K562 (cell line): ENCODE data around the gene PSMC4. TPM values are rescaled to one million over a fixed set of nuclear protein-coding genes. Genes with fewer than 3 reads are reported as not detected.

Experiments
- BACH1 ChIP-seq: fragments of 200-800 bp; sonication (Bioruptor generic); IDR thresholded peaks from 2 replicates; pipeline ENCODE4 v1.6.1; 2016; ENCODE audit warnings: missing genetic modification characterization, missing compliant biosample characterization
- BHLHE40 ChIP-seq: IDR thresholded peaks from 2 replicates; pipeline ENCODE4 v1.6.1; 2011; ENCODE audit warnings: low read length, improper control_type of control experiment
- CHD4 ChIP-seq: fragments of 200-600 bp; sonication (generic); IDR thresholded peaks from 3 replicates; pipeline ENCODE4 v1.6.1; 2012; ENCODE audit warnings: low read depth, mild to moderate bottlenecking, mixed read lengths, low read length, inconsistent platforms; ENCODE audit not compliant: insufficient read depth, insufficient replicate concordance, poor library complexity, severe bottlenecking
- EWSR1 ChIP-seq: fragments of 450-650 bp; IDR thresholded peaks from 2 replicates; pipeline ENCODE4 v1.6.1; 2018; ENCODE audit warnings: borderline replicate concordance, mild to moderate bottlenecking, low read depth, moderate library complexity; ENCODE audit not compliant: partially characterized antibody
- GTF2F1 ChIP-seq: IDR thresholded peaks from 2 replicates; pipeline ENCODE4 v1.6.1; 2011; ENCODE audit warnings: low read depth, low read length, improper control_type of control experiment
- HDAC2 ChIP-seq: fragments of 450-650 bp; IDR thresholded peaks from 2 replicates; pipeline ENCODE4 v1.6.1; 2016; ENCODE audit warnings: mild to moderate bottlenecking
- HDAC3 ChIP-seq: fragments of 450-650 bp; IDR thresholded peaks from 2 replicates; pipeline ENCODE4 v1.6.1; 2018; ENCODE audit warnings: borderline replicate concordance, mild to moderate bottlenecking, moderate library complexity; ENCODE audit not compliant: partially characterized antibody
- HNRNPUL1 ChIP-seq: fragments of 200-400 bp; formaldehyde crosslinking; IDR thresholded peaks from 2 replicates; pipeline ENCODE4 v1.6.1; 2017; ENCODE audit warnings: low read length
- RBM22 ChIP-seq: fragments of 200-400 bp; formaldehyde crosslinking; IDR thresholded peaks from 2 replicates; pipeline ENCODE4 v1.6.1; 2018; ENCODE audit warnings: low read length, low read depth; ENCODE audit not compliant: poor library complexity, severe bottlenecking
- SMARCE1 ChIP-seq: fragments of 450-650 bp; IDR thresholded peaks from 2 replicates; pipeline ENCODE4 v1.7.1; 2016; ENCODE audit warnings: mild to moderate bottlenecking
- SRSF7 ChIP-seq: fragments of 200-400 bp; formaldehyde crosslinking; optimal IDR thresholded peaks from 2 replicates; pipeline ENCODE3; 2017; ENCODE audit warnings: mild to moderate bottlenecking, low read depth, low read length
- STAT5B ChIP-seq: fragments of 250-450 bp; sonication (Bioruptor Pico); IDR thresholded peaks from 2 replicates; pipeline ENCODE4 v1.8.0; 2021; ENCODE audit warnings: mild to moderate bottlenecking, inconsistent platforms
- SUPT5H ChIP-seq: fragments of 450-650 bp; IDR thresholded peaks from 2 replicates; pipeline ENCODE4 v1.6.1; 2016
- TFAM ChIP-seq: fragments of 250-450 bp; sonication (Bioruptor Pico); conservative IDR thresholded peaks from 2 replicates; pipeline ENCODE4 v1.5.0; 2021; ENCODE audit warnings: mild to moderate bottlenecking, moderate library complexity
- ZNF3 ChIP-seq: fragments of 250-450 bp; sonication (Bioruptor Pico); IDR thresholded peaks from 2 replicates; pipeline ENCODE4 v1.5.0; 2021; ENCODE audit warnings: mild to moderate bottlenecking, moderate library complexity
- polyA plus RNA-seq, 8 experiments: library from polyadenylated mRNA; depleted of rRNA in 4 of 8; stranded (reverse) in 5 of 8; unstranded in 3 of 8; fragments of >200 nt; fragmentation: Nextera tagmentation in 2 of 8; fragmentation: Illumina TruSeq in 1 of 8; extraction: Ambion mirVana in 2 of 8; extraction: Trizol in 1 of 8; gene quantifications; 2 replicates each; pipeline versions ENCODE4 v1.2.1 to v1.2.3, GENCODE V29; 2011 to 2014; ENCODE audit warnings: inconsistent platforms in 1 of 8, missing spikeins in 1 of 8
- total RNA-seq, 7 experiments: library from RNA; depleted of rRNA in 6 of 7; stranded (reverse); fragments of >200 nt in 6 of 7; fragmentation: Illumina TruSeq in 2 of 7; extraction: Trizol in 2 of 7; gene quantifications; 2 replicates each; pipeline versions ENCODE4 v1.2.1 to v1.2.3, GENCODE V29; 2011 to 2021; ENCODE audit warnings: low replicate concordance in 1 of 7
- TF ChIP-seq, protein P1 (sequence below): sonication (generic); formaldehyde crosslinking; IDR thresholded peaks from 2 replicates; pipeline ENCODE4 v1.8.0; 2023; ENCODE audit warnings: mild to moderate bottlenecking, missing genetic modification reagents
- TF ChIP-seq, protein P2 (sequence below): fragments of 250-450 bp; sonication (Bioruptor Pico); IDR thresholded peaks from 2 replicates; pipeline ENCODE4 v1.8.0; 2022; ENCODE audit warnings: inconsistent platforms, mild to moderate bottlenecking, moderate library complexity, borderline replicate concordance
- TF ChIP-seq, protein P3 (sequence below), 2 experiments: IDR thresholded peaks in 1 of 2; conservative IDR thresholded peaks in 1 of 2; 2 replicates each; pipeline ENCODE4 v1.6.1; 2016; ENCODE audit warnings: low read depth in 2 of 2, mild to moderate bottlenecking in 1 of 2, missing compliant biosample characterization in 1 of 2, missing genetic modification characterization in 1 of 2, moderate library complexity in 1 of 2
- TF ChIP-seq, protein P4 (sequence below): fragments of 450-650 bp; conservative IDR thresholded peaks from 2 replicates; pipeline ENCODE4 v1.6.1; 2016; ENCODE audit warnings: missing genetic modification characterization, low read depth, mild to moderate bottlenecking, missing compliant biosample characterization, moderate library complexity

The PSMC4 gene
- total and polyA plus RNA-seq, 9 of the 15 experiments (the other 6 are each of a cell fraction or from before 2014, with no cell fraction given): 45.9 to 475 (median 142) TPM

DNA sequence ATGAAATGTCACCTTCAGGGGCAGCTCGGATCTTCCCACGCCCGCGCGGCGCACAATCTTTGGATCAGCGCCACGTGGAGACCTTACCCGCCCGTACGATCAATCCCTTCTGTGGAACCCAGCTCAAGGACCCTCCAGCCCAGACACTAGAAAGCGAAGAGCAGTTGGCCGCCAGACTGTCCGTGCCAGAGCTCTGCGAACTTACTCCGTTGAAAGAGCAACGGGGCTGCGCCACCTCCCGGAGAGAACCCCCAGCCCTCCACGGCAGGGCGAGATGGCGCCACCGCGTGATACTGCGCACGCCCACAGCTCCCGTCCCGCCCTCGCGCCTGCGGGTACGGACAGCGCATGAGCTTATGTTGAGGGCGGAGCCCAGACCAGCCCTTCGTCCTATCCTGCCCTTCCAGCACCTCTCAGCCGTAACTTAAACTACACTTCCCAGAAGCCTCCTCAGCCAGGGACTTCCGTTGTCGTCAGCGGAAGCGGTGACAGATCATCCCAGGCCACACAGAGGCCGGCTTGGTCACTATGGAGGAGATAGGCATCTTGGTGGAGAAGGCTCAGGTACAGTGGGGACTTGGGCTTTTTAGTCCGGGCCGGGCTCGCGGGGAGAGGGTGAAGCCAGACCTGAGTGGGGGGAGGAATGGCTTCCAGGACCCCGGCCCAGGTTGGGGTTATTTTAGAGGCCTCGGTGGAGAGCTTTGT, at the start of gene PSMC4 (continued):
- no peak for TF ChIP-seq RBM22
- peak; percentile 11; the same call in 1 of the 2 replicates for TF ChIP-seq HDAC2
- TF ChIP-seq SMARCE1: no peak
- TF ChIP-seq STAT5B (CRISPR knock-in tag): no peak
- no peak for TF ChIP-seq HDAC3
- TF ChIP-seq GTF2F1: no peak
- no peak for TF ChIP-seq EWSR1
- no peak for TF ChIP-seq HNRNPUL1
- TF ChIP-seq BACH1 (tag): no peak
- TF ChIP-seq BHLHE40: no peak; the same call in 1 of the 2 replicates
- peak; percentile 88 for TF ChIP-seq SUPT5H
- TF ChIP-seq, protein P1, sequence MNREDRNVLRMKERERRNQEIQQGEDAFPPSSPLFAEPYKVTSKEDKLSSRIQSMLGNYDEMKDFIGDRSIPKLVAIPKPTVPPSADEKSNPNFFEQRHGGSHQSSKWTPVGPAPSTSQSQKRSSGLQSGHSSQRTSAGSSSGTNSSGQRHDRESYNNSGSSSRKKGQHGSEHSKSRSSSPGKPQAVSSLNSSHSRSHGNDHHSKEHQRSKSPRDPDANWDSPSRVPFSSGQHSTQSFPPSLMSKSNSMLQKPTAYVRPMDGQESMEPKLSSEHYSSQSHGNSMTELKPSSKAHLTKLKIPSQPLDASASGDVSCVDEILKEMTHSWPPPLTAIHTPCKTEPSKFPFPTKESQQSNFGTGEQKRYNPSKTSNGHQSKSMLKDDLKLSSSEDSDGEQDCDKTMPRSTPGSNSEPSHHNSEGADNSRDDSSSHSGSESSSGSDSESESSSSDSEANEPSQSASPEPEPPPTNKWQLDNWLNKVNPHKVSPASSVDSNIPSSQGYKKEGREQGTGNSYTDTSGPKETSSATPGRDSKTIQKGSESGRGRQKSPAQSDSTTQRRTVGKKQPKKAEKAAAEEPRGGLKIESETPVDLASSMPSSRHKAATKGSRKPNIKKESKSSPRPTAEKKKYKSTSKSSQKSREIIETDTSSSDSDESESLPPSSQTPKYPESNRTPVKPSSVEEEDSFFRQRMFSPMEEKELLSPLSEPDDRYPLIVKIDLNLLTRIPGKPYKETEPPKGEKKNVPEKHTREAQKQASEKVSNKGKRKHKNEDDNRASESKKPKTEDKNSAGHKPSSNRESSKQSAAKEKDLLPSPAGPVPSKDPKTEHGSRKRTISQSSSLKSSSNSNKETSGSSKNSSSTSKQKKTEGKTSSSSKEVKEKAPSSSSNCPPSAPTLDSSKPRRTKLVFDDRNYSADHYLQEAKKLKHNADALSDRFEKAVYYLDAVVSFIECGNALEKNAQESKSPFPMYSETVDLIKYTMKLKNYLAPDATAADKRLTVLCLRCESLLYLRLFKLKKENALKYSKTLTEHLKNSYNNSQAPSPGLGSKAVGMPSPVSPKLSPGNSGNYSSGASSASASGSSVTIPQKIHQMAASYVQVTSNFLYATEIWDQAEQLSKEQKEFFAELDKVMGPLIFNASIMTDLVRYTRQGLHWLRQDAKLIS: peak; percentile 95
- TF ChIP-seq, protein P2, sequence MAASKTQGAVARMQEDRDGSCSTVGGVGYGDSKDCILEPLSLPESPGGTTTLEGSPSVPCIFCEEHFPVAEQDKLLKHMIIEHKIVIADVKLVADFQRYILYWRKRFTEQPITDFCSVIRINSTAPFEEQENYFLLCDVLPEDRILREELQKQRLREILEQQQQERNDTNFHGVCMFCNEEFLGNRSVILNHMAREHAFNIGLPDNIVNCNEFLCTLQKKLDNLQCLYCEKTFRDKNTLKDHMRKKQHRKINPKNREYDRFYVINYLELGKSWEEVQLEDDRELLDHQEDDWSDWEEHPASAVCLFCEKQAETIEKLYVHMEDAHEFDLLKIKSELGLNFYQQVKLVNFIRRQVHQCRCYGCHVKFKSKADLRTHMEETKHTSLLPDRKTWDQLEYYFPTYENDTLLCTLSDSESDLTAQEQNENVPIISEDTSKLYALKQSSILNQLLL (CRISPR knock-in tag): no peak
- TF ChIP-seq, protein P3, sequence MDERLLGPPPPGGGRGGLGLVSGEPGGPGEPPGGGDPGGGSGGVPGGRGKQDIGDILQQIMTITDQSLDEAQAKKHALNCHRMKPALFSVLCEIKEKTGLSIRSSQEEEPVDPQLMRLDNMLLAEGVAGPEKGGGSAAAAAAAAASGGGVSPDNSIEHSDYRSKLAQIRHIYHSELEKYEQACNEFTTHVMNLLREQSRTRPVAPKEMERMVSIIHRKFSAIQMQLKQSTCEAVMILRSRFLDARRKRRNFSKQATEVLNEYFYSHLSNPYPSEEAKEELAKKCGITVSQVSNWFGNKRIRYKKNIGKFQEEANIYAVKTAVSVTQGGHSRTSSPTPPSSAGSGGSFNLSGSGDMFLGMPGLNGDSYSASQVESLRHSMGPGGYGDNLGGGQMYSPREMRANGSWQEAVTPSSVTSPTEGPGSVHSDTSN (CRISPR knock-in tag; IDR thresholded peaks at IDR 0.05; ENCODE audit: low read depth): no peak
- TF ChIP-seq, protein P3 (tag; conservative IDR thresholded peaks at IDR 0.05; ENCODE audit: low read depth): no peak
- TF ChIP-seq SRSF7: no peak
- TF ChIP-seq, protein P4, sequence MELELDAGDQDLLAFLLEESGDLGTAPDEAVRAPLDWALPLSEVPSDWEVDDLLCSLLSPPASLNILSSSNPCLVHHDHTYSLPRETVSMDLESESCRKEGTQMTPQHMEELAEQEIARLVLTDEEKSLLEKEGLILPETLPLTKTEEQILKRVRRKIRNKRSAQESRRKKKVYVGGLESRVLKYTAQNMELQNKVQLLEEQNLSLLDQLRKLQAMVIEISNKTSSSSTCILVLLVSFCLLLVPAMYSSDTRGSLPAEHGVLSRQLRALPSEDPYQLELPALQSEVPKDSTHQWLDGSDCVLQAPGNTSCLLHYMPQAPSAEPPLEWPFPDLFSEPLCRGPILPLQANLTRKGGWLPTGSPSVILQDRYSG (tag): no peak
- no peak for TF ChIP-seq TFAM
- TF ChIP-seq CHD4: no peak
- TF ChIP-seq ZNF3: no peak
